ENCODE measurements around the gene VASN.

The VASN gene

GRCh38 chr16:4416200-4417032 is 44.8 kb downstream of the VASN start, which contains the start of gene CORO7:
Gene CORO7, minus strand, starts transcription at chr16:4416596. Its CDS starts 78 bp downstream, at chr16:4416518.
- in situ Hi-C loops (cut with MboI; ENCODE audit: low sequenced_read_pairs, unreplicated experiment) = no loop called here
- TF ChIP-seq CTCF (IDR thresholded peaks at IDR 0.05; ENCODE audit: borderline replicate concordance, control extremely low read depth, extremely low read depth, insufficient read depth, missing control alignments) = no peak
- peak; percentile 97 for DNase-seq (ENCODE audit: low spot score)

- no peak for TF ChIP-seq CTCF (IDR thresholded peaks at IDR 0.05; ENCODE audit: borderline replicate concordance, control extremely low read depth, extremely low read depth, insufficient read depth, missing control alignments)
- in situ Hi-C loops (cut with MboI; ENCODE audit: low sequenced_read_pairs, unreplicated experiment) = no loop called here
- no peak for DNase-seq (ENCODE audit: low spot score)
These were observed 47.8 kb downstream of the VASN start for GRCh38 chr16:4419402-4419959.

- no peak for TF ChIP-seq CTCF (IDR thresholded peaks at IDR 0.05; ENCODE audit: borderline replicate concordance, control extremely low read depth, extremely low read depth, insufficient read depth, missing control alignments)
- DNase-seq (ENCODE audit: low spot score) = no peak
- in situ Hi-C loops (cut with MboI; ENCODE audit: low sequenced_read_pairs, unreplicated experiment) = no loop called here
These were observed 49.0 kb downstream of the VASN start for GRCh38 chr16:4420505-4421105.

- peak; percentile 98 for DNase-seq (ENCODE audit: low spot score)
- no peak for TF ChIP-seq CTCF (IDR thresholded peaks at IDR 0.05; ENCODE audit: borderline replicate concordance, control extremely low read depth, extremely low read depth, insufficient read depth, missing control alignments)
- in situ Hi-C loops (cut with MboI; ENCODE audit: low sequenced_read_pairs, unreplicated experiment) = no loop called here
These were observed 53.9 kb downstream of the VASN start, which contains the start of gene DNAJA3 for GRCh38 chr16:4425378-4426020. Gene DNAJA3, plus strand, starts transcription at chr16:4425868. Its CDS starts 14 bp downstream, at chr16:4425882.

GRCh38 chr16:4426021-4426684 is 54.5 kb downstream of the VASN start:
- no peak for DNase-seq (ENCODE audit: low spot score)
- in situ Hi-C loops (cut with MboI; ENCODE audit: low sequenced_read_pairs, unreplicated experiment) = no loop called here
- TF ChIP-seq CTCF (IDR thresholded peaks at IDR 0.05; ENCODE audit: borderline replicate concordance, control extremely low read depth, extremely low read depth, insufficient read depth, missing control alignments) = no peak

Measured in GM13976 (cell line).